ENCODE data around the gene STAMBP.

DNA sequence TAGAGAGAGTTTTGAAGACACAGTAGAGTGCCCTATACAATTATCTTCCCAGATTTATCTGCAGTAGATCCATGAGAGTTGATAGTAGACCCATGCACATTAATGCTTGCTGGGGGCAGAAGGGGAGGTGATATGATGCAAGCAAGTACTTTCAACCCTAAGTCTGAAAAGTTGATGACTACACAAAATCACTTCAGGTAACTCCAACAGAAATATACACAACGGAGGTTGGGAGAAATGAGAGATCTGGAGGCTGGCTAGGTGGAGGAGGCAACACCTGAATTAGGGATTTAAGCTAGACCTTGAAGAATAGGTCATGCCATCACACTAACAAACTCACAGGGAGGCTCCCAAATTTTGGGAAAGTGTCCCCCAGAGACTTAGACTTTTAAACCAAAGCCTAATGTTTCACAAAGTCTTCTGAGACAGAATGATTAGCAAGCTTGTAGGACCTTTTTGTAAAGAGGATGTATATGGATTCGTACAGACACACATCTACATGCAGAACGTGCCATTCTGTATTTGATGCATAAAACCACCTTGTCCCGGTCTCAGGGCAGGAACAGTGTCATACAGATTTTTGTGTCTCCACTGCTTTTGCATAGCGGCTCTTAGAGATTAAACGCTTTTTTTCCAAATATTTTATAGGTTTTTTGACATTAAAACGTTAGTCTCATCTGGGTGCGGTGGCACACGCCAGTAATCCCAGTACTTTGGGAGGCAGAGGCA is 937 bp upstream of the STAMBP start:
- TF ChIP-seq, protein P1, sequence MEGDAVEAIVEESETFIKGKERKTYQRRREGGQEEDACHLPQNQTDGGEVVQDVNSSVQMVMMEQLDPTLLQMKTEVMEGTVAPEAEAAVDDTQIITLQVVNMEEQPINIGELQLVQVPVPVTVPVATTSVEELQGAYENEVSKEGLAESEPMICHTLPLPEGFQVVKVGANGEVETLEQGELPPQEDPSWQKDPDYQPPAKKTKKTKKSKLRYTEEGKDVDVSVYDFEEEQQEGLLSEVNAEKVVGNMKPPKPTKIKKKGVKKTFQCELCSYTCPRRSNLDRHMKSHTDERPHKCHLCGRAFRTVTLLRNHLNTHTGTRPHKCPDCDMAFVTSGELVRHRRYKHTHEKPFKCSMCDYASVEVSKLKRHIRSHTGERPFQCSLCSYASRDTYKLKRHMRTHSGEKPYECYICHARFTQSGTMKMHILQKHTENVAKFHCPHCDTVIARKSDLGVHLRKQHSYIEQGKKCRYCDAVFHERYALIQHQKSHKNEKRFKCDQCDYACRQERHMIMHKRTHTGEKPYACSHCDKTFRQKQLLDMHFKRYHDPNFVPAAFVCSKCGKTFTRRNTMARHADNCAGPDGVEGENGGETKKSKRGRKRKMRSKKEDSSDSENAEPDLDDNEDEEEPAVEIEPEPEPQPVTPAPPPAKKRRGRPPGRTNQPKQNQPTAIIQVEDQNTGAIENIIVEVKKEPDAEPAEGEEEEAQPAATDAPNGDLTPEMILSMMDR (IDR thresholded peaks at IDR 0.05): no peak
- TF ChIP-seq POLR2A (IDR thresholded peaks at IDR 0.05): no peak
